H1 (cell line): ENCODE measurements around the gene CIAO2A. TPM values are rescaled to one million over a fixed set of nuclear protein-coding genes. Genes with fewer than 3 reads are reported as not detected.
A peak's percentile ranks its signal among the peaks of the same experiment; 100 is the strongest.

Experiments used
- CTCF ChIA-PET: fragments of 300-600 bp; sonication (Branson Sonifier 250); formaldehyde crosslinking; loops from one replicate; lab custom pipeline; 2021; ENCODE audit not compliant: partially characterized antibody; lab: Charles Lee
- POLR2A ChIA-PET: fragments of 300-600 bp; sonication (Branson Sonifier 250); formaldehyde crosslinking; loops from one replicate; lab custom pipeline; 2021; ENCODE audit warnings: inconsistent platforms; ENCODE audit not compliant: partially characterized antibody; lab: Charles Lee
- DNase-seq, 2 experiments: peaks; one replicate each; pipeline versions ENCODE4 v3.0.0 to v3.0.0-alpha.2; 2010 to 2022; ENCODE audit warnings: low spot score in 2 of 2, low read depth in 1 of 2, mixed read lengths in 1 of 2
- FAIRE-seq: peaks from 2 replicates; lab custom pipeline; 2011; peaks lifted over from hg19 to GRCh38; lab: Jason Lieb, UNC
- H2AFZ ChIP-seq: 2 replicates; pipeline ENCODE4 v1.8.1; 2012; ENCODE audit warnings: low read length, inconsistent platforms
- H2AK5ac ChIP-seq: 2 replicates; pipeline ENCODE4 v1.6.1; 2013; ENCODE audit warnings: low read depth, low read length
- H2BK120ac ChIP-seq: replicated peaks from 2 replicates; pipeline ENCODE3; 2013; ENCODE audit warnings: low read depth, low read length, inconsistent platforms
- H2BK12ac ChIP-seq: 2 replicates; pipeline ENCODE4 v1.6.1; 2013; ENCODE audit warnings: low read depth, low read length
- H2BK15ac ChIP-seq: 2 replicates; pipeline ENCODE4 v1.6.1; 2013; ENCODE audit warnings: low read length
- H2BK20ac ChIP-seq: 2 replicates; pipeline ENCODE4 v1.6.1; 2013; ENCODE audit warnings: low read length
- H2BK5ac ChIP-seq: 2 replicates; pipeline ENCODE4 v1.6.1; 2013; ENCODE audit warnings: low read depth, low read length
- H3K14ac ChIP-seq: 2 replicates; pipeline ENCODE4 v1.6.1; 2013; ENCODE audit warnings: inconsistent platforms; ENCODE audit not compliant: insufficient read length
- H3K18ac ChIP-seq: 2 replicates; pipeline ENCODE4 v1.6.1; 2013; ENCODE audit warnings: low read length; ENCODE audit errors: extremely low read depth
- H3K23ac ChIP-seq: 2 replicates; pipeline ENCODE4 v1.6.1; 2013; ENCODE audit warnings: inconsistent platforms; ENCODE audit not compliant: insufficient read length
- H3K23me2 ChIP-seq: 2 replicates; pipeline ENCODE4 v1.6.1; 2013; ENCODE audit warnings: low read depth, low read length
- H3K27ac ChIP-seq: 2 replicates; pipeline ENCODE4 v1.6.1; 2011; ENCODE audit warnings: low read depth, low read length, inconsistent platforms
- H3K27me3 ChIP-seq, 4 experiments: replicated peaks in 1 of 4; 1 replicate in 1 of 4; 2 replicates in 3 of 4; pipeline versions ENCODE4 v1.6.1 to v1.8.1; 2011 to 2013; ENCODE audit warnings: low read length in 3 of 4, mild to moderate bottlenecking in 3 of 4, inconsistent platforms in 2 of 4, mixed read lengths in 2 of 4, moderate library complexity in 1 of 4; ENCODE audit not compliant: control insufficient read depth in 3 of 4, insufficient read depth in 3 of 4; ENCODE audit errors: extremely low read depth in 1 of 4
- H3K36me3 ChIP-seq, 4 experiments: 2 replicates each; pipeline versions ENCODE4 v1.6.1 to v1.8.1; 2011 to 2013; ENCODE audit warnings: mild to moderate bottlenecking in 4 of 4, low read length in 3 of 4, moderate library complexity in 2 of 4, control low read depth in 1 of 4, inconsistent platforms in 1 of 4; ENCODE audit not compliant: insufficient read depth in 4 of 4, control insufficient read depth in 2 of 4
- H3K4ac ChIP-seq: replicated peaks from 2 replicates; pipeline ENCODE3; 2013; ENCODE audit warnings: low read length, low read depth, mixed read lengths, inconsistent platforms; ENCODE audit not compliant: insufficient read length
- H3K4me1 ChIP-seq, 4 experiments: replicated peaks in 1 of 4; 1 replicate in 1 of 4; 2 replicates in 3 of 4; pipeline versions ENCODE4 v1.6.1 to v1.8.1; 2011 to 2013; ENCODE audit warnings: low read length in 3 of 4, inconsistent platforms in 2 of 4, mixed read lengths in 1 of 4; ENCODE audit not compliant: insufficient read depth in 4 of 4, control insufficient read depth in 3 of 4
- H3K4me2 ChIP-seq, 2 experiments: 2 replicates each; pipeline versions ENCODE4 v1.6.1 to v1.8.1; 2011 to 2013; ENCODE audit warnings: low read depth in 2 of 2, low read length in 2 of 2, control low read depth in 1 of 2, inconsistent platforms in 1 of 2, mild to moderate bottlenecking in 1 of 2; ENCODE audit not compliant: insufficient read depth in 1 of 2
- H3K4me3 ChIP-seq, 4 experiments: fragments of 200-600, 300-600 bp in 1 of 4; sonication (generic), shearing (Covaris generic), sonication (Bioruptor Twin) in 1 of 4; 2 replicates each; pipeline versions ENCODE4 v1.5.1 to v1.8.1; 2011 to 2016; ENCODE audit warnings: low read length in 4 of 4, low read depth in 3 of 4, control low read depth in 2 of 4, inconsistent platforms in 2 of 4, mild to moderate bottlenecking in 2 of 4, mixed read lengths in 1 of 4, moderate library complexity in 1 of 4; ENCODE audit not compliant: insufficient read depth in 2 of 4; ENCODE audit errors: extremely low read depth in 1 of 4
- H3K56ac ChIP-seq: replicated peaks from 2 replicates; pipeline ENCODE3; 2013; ENCODE audit warnings: low read depth, mild to moderate bottlenecking, mixed read lengths, low read length, inconsistent platforms; ENCODE audit not compliant: insufficient read length
- H3K79me1 ChIP-seq: 2 replicates; pipeline ENCODE4 v1.6.1; 2013; ENCODE audit warnings: low read depth, low read length, control low read depth
- H3K79me2 ChIP-seq, 2 experiments: 2 replicates each; pipeline versions ENCODE4 v1.6.1 to v1.8.1; 2012 to 2013; ENCODE audit warnings: low read length in 2 of 2, mild to moderate bottlenecking in 2 of 2, inconsistent platforms in 1 of 2; ENCODE audit not compliant: insufficient read depth in 2 of 2, control insufficient read depth in 1 of 2
- H3K9ac ChIP-seq, 4 experiments: replicated peaks in 1 of 4; 1 replicate in 1 of 4; 2 replicates in 3 of 4; pipeline versions ENCODE4 v1.6.1 to v1.8.1; 2011 to 2013; ENCODE audit warnings: low read depth in 3 of 4, low read length in 3 of 4, control low read depth in 2 of 4, mild to moderate bottlenecking in 2 of 4, moderate library complexity in 2 of 4, inconsistent platforms in 1 of 4; ENCODE audit errors: extremely low read depth in 1 of 4
- H3K9me3 ChIP-seq, 2 experiments: 2 replicates each; pipeline versions ENCODE4 v1.6.1 to v1.8.1; 2012 to 2013; ENCODE audit warnings: mild to moderate bottlenecking in 2 of 2, moderate library complexity in 2 of 2, control low read depth in 1 of 2, inconsistent platforms in 1 of 2, low read depth in 1 of 2, low read length in 1 of 2, mixed read lengths in 1 of 2; ENCODE audit not compliant: insufficient read depth in 2 of 2
- H4K20me1 ChIP-seq, 2 experiments: replicated peaks in 1 of 2; 2 replicates each; pipeline versions ENCODE3 to v1.8.1; 2011 to 2013; ENCODE audit warnings: inconsistent platforms in 2 of 2, low read length in 2 of 2, mild to moderate bottlenecking in 1 of 2; ENCODE audit not compliant: insufficient read depth in 2 of 2, control insufficient read depth in 1 of 2
- H4K5ac ChIP-seq: 2 replicates; pipeline ENCODE4 v1.6.1; 2013; ENCODE audit warnings: low read length, low read depth, mixed read lengths, inconsistent platforms; ENCODE audit not compliant: insufficient read length
- H4K8ac ChIP-seq: 2 replicates; pipeline ENCODE4 v1.8.0; 2013; ENCODE audit warnings: mild to moderate bottlenecking, moderate library complexity, low read length, inconsistent platforms; ENCODE audit not compliant: insufficient read depth; ENCODE audit errors: extremely low read depth
- H4K91ac ChIP-seq: replicated peaks from 2 replicates; pipeline ENCODE3; 2013; ENCODE audit warnings: low read length, mixed read lengths, inconsistent platforms; ENCODE audit not compliant: insufficient read length
- CEBPB ChIP-seq: IDR thresholded peaks from 2 replicates; pipeline ENCODE4 v1.6.1; 2012; ENCODE audit warnings: low read depth, low read length
- KDM1A ChIP-seq: fragments of 200-600, 300-600 bp; sonication (generic); IDR thresholded peaks from 2 replicates; pipeline ENCODE4 v1.7.1; 2016; ENCODE audit warnings: mild to moderate bottlenecking, low read length, borderline replicate concordance
- POLR2A ChIP-seq, 2 experiments: IDR thresholded peaks; 1 replicate in 1 of 2; 2 replicates in 1 of 2; pipeline ENCODE4 v1.6.1; 2011; ENCODE audit warnings: low read depth in 2 of 2, low read length in 2 of 2, mild to moderate bottlenecking in 2 of 2; ENCODE audit errors: control extremely low read depth in 1 of 2
- RFX5 ChIP-seq: IDR thresholded peaks from 2 replicates; pipeline ENCODE4 v1.6.1; 2011; ENCODE audit warnings: low read depth, low read length, improper control_type of control experiment, borderline replicate concordance
- RNF2 ChIP-seq: fragments of 200-900, 300-1000 bp; sonication (generic); IDR thresholded peaks from 2 replicates; pipeline ENCODE4 v1.7.1; 2016; ENCODE audit warnings: borderline replicate concordance, low read depth, mild to moderate bottlenecking, antibody characterized with exemption, low read length; ENCODE audit not compliant: poor library complexity, severe bottlenecking; ENCODE audit errors: missing control alignments
- WGBS, 2 experiments: shearing (Covaris generic) in 1 of 2; methylation state at CpG; one replicate each; pipeline versions ENCODE4 v1.1.6 to v1.1.7; 2013 to 2015; ENCODE audit warnings: low lambda C conversion rate in 2 of 2, mixed read lengths in 2 of 2, inconsistent platforms in 1 of 2, low coverage in 1 of 2, missing lambda C conversion rate in 1 of 2; ENCODE audit not compliant: insufficient replicate concordance in 2 of 2, insufficient coverage in 1 of 2, insufficient read length in 1 of 2; ENCODE audit errors: extremely low coverage in 1 of 2, missing lambda C conversion rate in 1 of 2; 5-methylcytosine and 5-hydroxymethylcytosine counted together
- polyA plus RNA-seq, 7 experiments: library from polyadenylated mRNA; depleted of rRNA in 3 of 7; stranded (reverse) in 5 of 7; unstranded in 2 of 7; fragments of >200 nt in 5 of 7; fragments of 200-250 nt in 2 of 7; gene quantifications; 1 replicate in 5 of 7; 2 replicates in 1 of 7; 4 replicates in 1 of 7; pipeline versions ENCODE4 v1.2.1 to v1.2.3, GENCODE V29; 2011 to 2013; ENCODE audit warnings: missing spikeins in 2 of 7, mixed read lengths in 2 of 7
- total RNA-seq: library from RNA; stranded (reverse); fragmentation: NEBNext Ultra II Directional; extraction: Animal tissue kit (Norgen Biotek cat#: 25700); gene quantifications from 2 replicates; pipeline ENCODE4 v1.2.1, GENCODE V29; 2021

CIAO2A gene
- total and polyA plus RNA-seq, 2 of the 8 experiments (the other 6 are each of a cell fraction or from before 2014, with no cell fraction given), result 76.4 to 86.5 TPM

DNA sequence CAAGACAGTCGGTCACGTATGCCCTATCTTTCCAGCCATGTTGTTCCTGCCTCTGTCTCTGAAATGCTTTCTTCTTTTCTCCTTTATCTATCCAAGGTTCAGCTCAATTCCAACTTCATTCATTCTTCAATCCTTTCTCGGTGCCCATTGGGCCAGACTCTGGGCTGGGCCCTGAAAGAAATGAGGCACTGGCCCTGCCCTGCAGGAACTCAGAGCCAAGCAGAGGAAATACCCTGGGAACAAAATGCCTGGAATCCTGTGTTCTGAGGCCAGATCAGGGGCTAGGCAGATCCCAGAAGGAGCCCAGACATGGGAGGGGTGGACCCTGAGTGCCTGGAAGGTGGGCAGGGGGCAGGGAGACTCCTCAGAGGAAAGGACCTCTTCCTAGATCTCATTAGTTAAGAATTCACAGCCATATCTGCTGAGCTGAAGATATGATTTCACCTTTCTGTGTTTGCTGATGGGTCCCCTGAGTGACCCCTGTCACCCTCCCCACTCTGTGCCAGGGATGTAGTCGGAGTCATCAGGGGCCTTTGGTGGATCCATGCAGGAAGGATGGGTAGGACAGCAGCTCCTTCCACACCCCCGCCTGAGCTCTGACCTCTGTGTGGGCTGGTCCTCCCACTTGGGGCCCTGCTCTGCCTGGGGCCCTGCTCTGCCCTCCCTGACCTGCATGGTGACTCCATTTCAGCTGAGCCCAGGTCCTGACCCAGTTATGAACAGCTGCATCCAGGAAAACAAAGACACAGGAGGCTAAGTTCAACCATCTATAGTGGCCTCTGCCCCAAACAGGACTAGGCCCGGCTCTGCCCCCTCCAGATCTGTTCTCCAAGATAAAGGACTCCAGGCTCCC lies 42.0 kb downstream of the CIAO2A start:
- no peak for TF ChIP-seq RFX5
- no peak for TF ChIP-seq KDM1A
- no peak for TF ChIP-seq RNF2
- TF ChIP-seq POLR2A (IDR thresholded peaks at IDR 0.05; ENCODE audit: control extremely low read depth in 1 of 2, low read depth in 2 of 2, low read length in 2 of 2), result no peak
- no peak for TF ChIP-seq CEBPB
- FAIRE-seq (no peak), DNase-seq (no peak)
- WGBS, 2 experiments, result 81% methylated on average over 6 of the region's 6 CpGs; no CpG with 5 or more reads in 1 of the 2 experiments
- Histone ChIP-seq H2AFZ (no peak overlapping the region), H2BK12ac (no peak overlapping the region), H3K79me1 (no peaks in the 10 kb centered on the region), H3K36me3 (no peaks in the 10 kb centered on the region), H4K8ac (peak overlapping the region; percentile 5; the same call in 1 of the 2 replicates), H3K18ac (no peak overlapping the region), H3K23me2 (peaks cover 2% of the 10 kb centered on the region; the same call in 1 of the 2 replicates), H3K9me3 (no peaks in the 10 kb centered on the region), H2BK15ac (no peak overlapping the region), H3K4ac (no peak overlapping the region), H4K91ac (no peak overlapping the region), H3K4me1 (peaks cover 0 to 8% (median 3%) of the 10 kb centered on the region in 4 experiments; a peak in 3 of 7 replicates), H3K79me2 (no peaks in the 10 kb centered on the region), H3K4me2 (no peak overlapping the region), H3K56ac (no peak overlapping the region), H3K27ac (no peak overlapping the region), H4K5ac (no peak overlapping the region), H2AK5ac (no peak overlapping the region), H4K20me1 (no peaks in the 10 kb centered on the region), H3K27me3 (peaks cover 0 to 11% (median 6%) of the 10 kb centered on the region in 4 experiments; a peak in 5 of 7 replicates), H2BK5ac (no peak overlapping the region), H3K9ac (no peak overlapping the region), H3K14ac (no peak overlapping the region), H3K23ac (no peak overlapping the region), H2BK120ac (no peak overlapping the region), H2BK20ac (no peak overlapping the region), H3K4me3 (no peak overlapping the region)
- CTCF ChIA-PET, result interaction anchor here (0.6 to 7.7 kb wide), 6 partner anchors 16 to 735 kb away, joined by 3 to 62 read pairs (median 4); no protein-coding TSS in a partner anchor
- POLR2A ChIA-PET, result no interaction called here
